WTC11 (cell line): ENCODE data around the gene COL18A1.

Source experiments
- ATF1 ChIP-seq: sonication (generic); formaldehyde crosslinking; IDR thresholded peaks from 2 replicates; pipeline ENCODE4 v1.8.1; 2023; ENCODE audit warnings: mild to moderate bottlenecking, moderate library complexity, missing genetic modification reagents
- CTCF ChIP-seq: fragments of 200-600 bp; IDR thresholded peaks from 2 replicates; pipeline ENCODE4 v1.8.0; 2022; ENCODE audit warnings: antibody characterized with exemption
- IRF1 ChIP-seq: sonication (generic); formaldehyde crosslinking; IDR thresholded peaks from 2 replicates; pipeline ENCODE4 v1.8.0; 2023; ENCODE audit warnings: missing genetic modification reagents
- RELA ChIP-seq: sonication (generic); formaldehyde crosslinking; IDR thresholded peaks from 2 replicates; pipeline ENCODE4 v1.8.1; 2022; ENCODE audit warnings: missing genetic modification reagents, mild to moderate bottlenecking, borderline replicate concordance
- SP1 ChIP-seq: sonication (generic); formaldehyde crosslinking; conservative IDR thresholded peaks from 2 replicates; pipeline ENCODE4 v1.8.1; 2022; ENCODE audit warnings: missing genetic modification reagents

- TF ChIP-seq SP1 (CRISPR knock-in tag): no peak
- no peak for TF ChIP-seq ATF1 (CRISPR knock-in tag)
- no peak for TF ChIP-seq CTCF
- TF ChIP-seq IRF1 (CRISPR knock-in tag): no peak
- TF ChIP-seq RELA (CRISPR knock-in tag): no peak
Measured at GRCh38 chr21:45525153-45525909, 120.4 kb downstream of the COL18A1 start.
